HG02981 (cell line): ENCODE measurements around the gene TWF2.

Source experiments
- ATAC-seq: cut with Tn5 transposase; IDR thresholded peaks from one replicate; pipeline ENCODE4 v1.9.1; 2021; ENCODE audit warnings: mild to moderate bottlenecking, moderate library complexity; ENCODE audit not compliant: unreplicated experiment

Gene TWF2

GRCh38 chr3:52259035-52259434 lies 20.1 kb upstream of the TWF2 start:
- no peak for ATAC-seq

- no peak for ATAC-seq
Observed at GRCh38 chr3:52257911-52258310, 19.0 kb upstream of the TWF2 start.

- no peak for ATAC-seq
Observed at GRCh38 chr3:52256622-52257021, 17.7 kb upstream of the TWF2 start.

- no peak for ATAC-seq
Observed at GRCh38 chr3:52256159-52256558, 17.2 kb upstream of the TWF2 start.

- no peak for ATAC-seq
Observed at GRCh38 chr3:52254608-52255007, 15.7 kb upstream of the TWF2 start.

GRCh38 chr3:52253314-52254304 lies 14.7 kb upstream of the TWF2 start:
- ATAC-seq, result peak; percentile 89

GRCh38 chr3:52250122-52250521 lies 11.2 kb upstream of the TWF2 start:
- no peak for ATAC-seq

GRCh38 chr3:52249683-52250082 lies 10.7 kb upstream of the TWF2 start:
- ATAC-seq, result no peak

- no peak for ATAC-seq
Observed at GRCh38 chr3:52248816-52249547, 10.0 kb upstream of the TWF2 start.

GRCh38 chr3:52248165-52248541 lies 9.2 kb upstream of the TWF2 start:
- no peak for ATAC-seq

- no peak for ATAC-seq
Observed at GRCh38 chr3:52247409-52248164, 8.6 kb upstream of the TWF2 start.

- ATAC-seq, result no peak
Observed at GRCh38 chr3:52246728-52247408, 7.9 kb upstream of the TWF2 start.

GRCh38 chr3:52246264-52246620 lies 7.3 kb upstream of the TWF2 start:
- ATAC-seq, result no peak

GRCh38 chr3:52245322-52246263 lies 6.6 kb upstream of the TWF2 start, which contains the start of gene PPM1M:
PPM1M (plus strand) TSS chr3:52245759; CDS start chr3:52245825, 66 bp downstream.
- ATAC-seq, result no peak

GRCh38 chr3:52243791-52244628 lies 5.1 kb upstream of the TWF2 start:
- peak; percentile 40 for ATAC-seq

GRCh38 chr3:52242039-52242438 lies 3.1 kb upstream of the TWF2 start:
- ATAC-seq, result no peak

GRCh38 chr3:52240886-52241370 lies 2.0 kb upstream of the TWF2 start:
- no peak for ATAC-seq

GRCh38 chr3:52240059-52240885 lies 1.3 kb upstream of the TWF2 start:
- ATAC-seq, result no peak
